Natural killer cell (primary cell): ENCODE results near the gene RAPGEF2. TPM values are rescaled to one million over a fixed set of nuclear protein-coding genes. Genes with fewer than 3 reads are reported as not detected.

Experiments used
- ATAC-seq, 3 donors: fragments of 150-1000 bp in 2 of 3; fragments of 200-7000 bp in 1 of 3; cut with Tn5 transposase; 1 replicate in 1 of 3; 2 replicates in 2 of 3; pipeline ENCODE4 v1.10.0; 2021; ENCODE audit warnings: mild to moderate bottlenecking in 2 of 3, moderate library complexity in 2 of 3
- DNase-seq, 2 donors: peaks; one replicate each; pipeline versions ENCODE4 v3.0.0 to v3.0.0-alpha.2; 2013 to 2021; ENCODE audit warnings: mixed read lengths in 1 of 2
- H3K27ac ChIP-seq: one replicate; pipeline ENCODE4 v1.5.1; 2013; ENCODE audit warnings: mild to moderate bottlenecking, low read length
- H3K27me3 ChIP-seq: one replicate; pipeline ENCODE4 v1.6.1; 2013; ENCODE audit warnings: low read length; ENCODE audit not compliant: control insufficient read depth, insufficient read depth
- H3K36me3 ChIP-seq: one replicate; pipeline ENCODE4 v1.6.1; 2013; ENCODE audit warnings: low read length; ENCODE audit not compliant: control insufficient read depth, insufficient read depth
- H3K4me1 ChIP-seq: one replicate; pipeline ENCODE4 v1.6.1; 2013; ENCODE audit warnings: low read length; ENCODE audit not compliant: control insufficient read depth, insufficient read depth
- H3K4me3 ChIP-seq: one replicate; pipeline ENCODE4 v1.5.1; 2013; ENCODE audit warnings: low read length
- H3K9me3 ChIP-seq: one replicate; pipeline ENCODE4 v1.6.1; 2013; ENCODE audit warnings: low read length; ENCODE audit not compliant: control insufficient read depth, insufficient read depth
- H3K27ac Mint-ChIP-seq, 2 donors: one replicate each; pipeline ENCODE4 v1.8.0; 2022; ENCODE audit warnings: mild to moderate bottlenecking in 2 of 2, mixed read lengths in 2 of 2, moderate library complexity in 1 of 2
- H3K27me3 Mint-ChIP-seq, 2 donors: one replicate each; pipeline ENCODE4 v1.8.0; 2022; ENCODE audit warnings: low read depth in 2 of 2, mixed read lengths in 2 of 2
- H3K36me3 Mint-ChIP-seq: one replicate; pipeline ENCODE4 v1.8.0; 2022; ENCODE audit warnings: mixed read lengths
- H3K4me1 Mint-ChIP-seq, 2 donors: one replicate each; pipeline ENCODE4 v1.8.0; 2022; ENCODE audit warnings: mixed read lengths in 2 of 2
- H3K4me3 Mint-ChIP-seq: one replicate; pipeline ENCODE4 v1.8.0; 2022; ENCODE audit warnings: mild to moderate bottlenecking, moderate library complexity, mixed read lengths
- H3K9me3 Mint-ChIP-seq, 2 donors: one replicate each; pipeline ENCODE4 v1.8.0; 2022; ENCODE audit warnings: mixed read lengths in 2 of 2
- CTCF ChIP-seq: fragments of 200-600 bp; IDR thresholded peaks from one replicate; pipeline ENCODE4 v1.8.0; 2022; ENCODE audit warnings: antibody characterized with exemption
- WGBS: methylation state at CpG from one replicate; pipeline ENCODE4 v1.1.7; 2013; ENCODE audit warnings: missing lambda C conversion rate; ENCODE audit not compliant: insufficient coverage; 5-methylcytosine and 5-hydroxymethylcytosine counted together
- intact Hi-C: fragments of 100-400 bp; cut with micrococcal nuclease; formaldehyde crosslinking; loops from one replicate; pipeline ENCODE4 v1.14.2; 2022
- total RNA-seq, 4 donors: library from RNA; stranded (reverse); fragments of 120-200 nt in 1 of 4; gene quantifications; one replicate each; pipeline versions ENCODE4 v1.2.3 to v1.2.4, GENCODE V29; 2013 to 2022

RAPGEF2 gene
- total RNA-seq, 3 donors from 2014 or later (not counting 1 experiment from before 2014, with no cell fraction given), result 21.9 to 55.6 (median 27.6) TPM

DNA sequence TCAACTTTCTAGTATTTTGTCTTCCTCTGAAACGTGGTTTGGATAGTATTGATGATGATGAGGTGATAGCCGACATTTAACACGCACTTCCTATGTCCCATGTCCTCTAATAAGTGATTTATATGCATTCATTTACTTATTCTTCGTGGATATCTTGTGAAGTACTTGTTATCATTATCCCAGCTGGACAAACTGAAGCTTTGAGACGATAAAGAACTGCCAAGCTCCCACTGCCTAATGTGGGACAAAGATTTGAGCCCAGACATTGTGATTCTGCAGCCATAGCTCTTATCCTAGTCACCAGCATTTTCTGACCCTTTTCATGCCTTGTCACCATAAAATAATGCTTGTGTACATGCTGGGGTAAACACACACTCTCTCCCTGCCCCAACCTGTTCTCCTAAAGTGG, 92.5 kb downstream of the RAPGEF2 start:
- H3K4me3 ChIP-seq, result no peak overlapping the region
- Mint-ChIP-seq H3K27me3 (no peaks in the 10 kb centered on the region), H3K9me3 (no peaks in the 10 kb centered on the region), H3K36me3 (no peaks in the 10 kb centered on the region), H3K4me3 (no peak overlapping the region), H3K4me1 (no peaks in the 10 kb centered on the region), H3K27ac (no peak overlapping the region)
- H3K27ac ChIP-seq, result no peak overlapping the region
- ATAC-seq (no peak), DNase-seq (no peak)
- WGBS, result 70% methylated on average over 2 of the region's 5 CpGs
- H3K4me1 ChIP-seq, result no peaks in the 10 kb centered on the region
- no peaks in the 10 kb centered on the region for H3K9me3 ChIP-seq
- no peak for TF ChIP-seq CTCF
- H3K36me3 ChIP-seq, result no peaks in the 10 kb centered on the region
- intact Hi-C loops, result no loop called here
- H3K27me3 ChIP-seq, result no peaks in the 10 kb centered on the region

GRCh38 chr4:159197260-159197884, 94.5 kb downstream of the RAPGEF2 start:
- Histone ChIP-seq H3K27ac (no peak overlapping the region), H3K4me1 (no peaks in the 10 kb centered on the region), H3K4me3 (no peak overlapping the region), H3K27me3 (no peaks in the 10 kb centered on the region), H3K9me3 (no peaks in the 10 kb centered on the region), H3K36me3 (no peaks in the 10 kb centered on the region)
- DNase-seq (no peak), ATAC-seq (no peak)
- H3K27ac Mint-ChIP-seq, result no peak overlapping the region
- intact Hi-C loops, result no loop called here
- no peaks in the 10 kb centered on the region for H3K27me3 Mint-ChIP-seq
- no peaks in the 10 kb centered on the region for H3K9me3 Mint-ChIP-seq
- H3K4me1 Mint-ChIP-seq, result no peaks in the 10 kb centered on the region
- H3K36me3 Mint-ChIP-seq, result no peaks in the 10 kb centered on the region
- no peak overlapping the region for H3K4me3 Mint-ChIP-seq
- 65% methylated on average over 3 of the region's 4 CpGs for WGBS
- no peak for TF ChIP-seq CTCF

- H3K4me1 Mint-ChIP-seq, result peaks cover 3 to 4% of the 10 kb centered on the region in 2 donors
- H3K36me3 ChIP-seq, result no peaks in the 10 kb centered on the region
- no peak overlapping the region for H3K4me3 ChIP-seq
- H3K27ac Mint-ChIP-seq, result no peak overlapping the region
- 73% methylated on average over 6 of the region's 6 CpGs for WGBS
- no peak for DNase-seq
- no peaks in the 10 kb centered on the region for H3K36me3 Mint-ChIP-seq
- no peak overlapping the region for H3K4me3 Mint-ChIP-seq
- no peaks in the 10 kb centered on the region for H3K9me3 ChIP-seq
- H3K9me3 Mint-ChIP-seq, result no peaks in the 10 kb centered on the region
- TF ChIP-seq CTCF, result no peak
- H3K27me3 Mint-ChIP-seq, result no peaks in the 10 kb centered on the region
- intact Hi-C loops, result no loop called here
- ATAC-seq, result no peak
- no peaks in the 10 kb centered on the region for H3K27me3 ChIP-seq
- H3K4me1 ChIP-seq, result no peaks in the 10 kb centered on the region
- no peak overlapping the region for H3K27ac ChIP-seq
Measured at GRCh38 chr4:159197885-159198269, 95.0 kb downstream of the RAPGEF2 start.

DNA sequence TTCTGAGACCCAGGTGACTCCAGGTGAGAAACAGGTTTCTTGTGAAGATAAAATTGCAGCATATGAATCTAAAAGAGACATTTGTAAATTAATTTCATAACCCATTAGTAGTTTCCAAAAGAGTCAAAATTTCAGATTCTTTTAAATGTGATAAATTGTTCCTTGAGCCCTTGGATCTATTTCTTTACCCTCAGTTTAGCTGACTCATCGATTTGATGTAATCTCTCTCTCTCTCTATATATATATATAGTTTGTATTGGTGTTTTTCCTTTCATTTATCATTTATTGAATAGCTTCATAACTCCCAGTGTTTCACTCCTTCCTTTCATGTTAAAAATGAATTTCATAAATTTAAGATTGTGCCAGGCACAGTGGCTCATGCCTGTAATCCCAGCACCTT, 96.9 kb downstream of the RAPGEF2 start:
- Mint-ChIP-seq H3K9me3 (no peaks in the 10 kb centered on the region), H3K4me3 (no peak overlapping the region), H3K4me1 (peaks cover 5 to 11% of the 10 kb centered on the region in 2 donors), H3K36me3 (no peaks in the 10 kb centered on the region), H3K27ac (no peak overlapping the region), H3K27me3 (no peaks in the 10 kb centered on the region)
- Histone ChIP-seq H3K36me3 (no peaks in the 10 kb centered on the region), H3K27me3 (no peaks in the 10 kb centered on the region), H3K9me3 (no peaks in the 10 kb centered on the region), H3K27ac (no peak overlapping the region), H3K4me3 (no peak overlapping the region), H3K4me1 (no peaks in the 10 kb centered on the region)
- no peak for TF ChIP-seq CTCF
- no peak for ATAC-seq
- intact Hi-C loops, result loop anchor here (10.0 kb wide), 1 partner anchor 945 kb away; no protein-coding TSS in a partner anchor
- WGBS, result no CpG with 5 or more reads among the region's 1 CpG
- no peak for DNase-seq
